Panc1 (cell line): ENCODE measurements around the gene THSD7A. TPM values are rescaled to one million over a fixed set of nuclear protein-coding genes. Genes with fewer than 3 reads are reported as not detected.

Experiments
- ATAC-seq: fragments of 200-7000 bp; cut with Tn5 transposase; 2 replicates; pipeline ENCODE4 v1.9.1; 2020; ENCODE audit warnings: mild to moderate bottlenecking, moderate library complexity
- BruUV-seq: library from RNA; stranded (reverse); fragments of 400-500 nt; replicated peaks from 2 replicates; lab custom pipeline; 2021; lab: Mats Ljungman, UMichigan
- CTCF ChIA-PET: fragments of 300-600 bp; sonication (Branson Sonifier 250); formaldehyde crosslinking; loops from one replicate; lab custom pipeline; 2022; ENCODE audit warnings: antibody characterized with exemption; lab: Charles Lee
- POLR2A ChIA-PET: fragments of 300-600 bp; sonication (Branson Sonifier 250); formaldehyde crosslinking; loops from one replicate; lab custom pipeline; 2022; ENCODE audit warnings: antibody characterized with exemption; lab: Charles Lee
- DNase-seq: peaks from one replicate; pipeline ENCODE4 v3.0.0-alpha.2; 2010; ENCODE audit warnings: low read depth, low spot score
- H3K27ac ChIP-seq: 2 replicates; pipeline ENCODE4 v1.5.1; 2011; ENCODE audit warnings: mild to moderate bottlenecking, low read length, inconsistent platforms
- H3K27me3 ChIP-seq: fragments of 200-500 bp; sonication (Bioruptor generic); 2 replicates; pipeline ENCODE4 v1.6.0; 2014; ENCODE audit warnings: low read length, inconsistent platforms; ENCODE audit not compliant: control insufficient read depth, insufficient read depth
- H3K36me3 ChIP-seq: fragments of 200-500 bp; sonication (Bioruptor generic); 2 replicates; pipeline ENCODE4 v1.5.1; 2014; ENCODE audit warnings: inconsistent platforms, mild to moderate bottlenecking, low read length, moderate library complexity; ENCODE audit not compliant: control insufficient read depth, insufficient read depth
- H3K4me1 ChIP-seq: 2 replicates; pipeline ENCODE4 v1.5.1; 2011; ENCODE audit warnings: inconsistent platforms, mild to moderate bottlenecking, low read length, moderate library complexity; ENCODE audit not compliant: control insufficient read depth, insufficient read depth
- H3K4me3 ChIP-seq, 2 experiments: 2 replicates each; pipeline ENCODE4 v1.5.1; 2011 to 2012; ENCODE audit warnings: low read depth in 2 of 2, low read length in 2 of 2, mild to moderate bottlenecking in 2 of 2, inconsistent platforms in 1 of 2, moderate library complexity in 1 of 2
- H3K9me3 ChIP-seq: fragments of 200-500 bp; sonication (Bioruptor generic); 2 replicates; pipeline ENCODE4 v1.5.1; 2014; ENCODE audit warnings: low read depth, mild to moderate bottlenecking, inconsistent platforms, low read length, moderate library complexity; ENCODE audit not compliant: control insufficient read depth, insufficient read depth
- CTCF ChIP-seq: fragments of 450-650 bp; IDR thresholded peaks from 2 replicates; pipeline ENCODE4 v1.5.1; 2017; ENCODE audit warnings: mild to moderate bottlenecking
- POLR2AphosphoS5 ChIP-seq: IDR thresholded peaks from 2 replicates; pipeline ENCODE4 v1.6.1; 2012; ENCODE audit warnings: mild to moderate bottlenecking, low read depth, low read length, moderate library complexity
- REST ChIP-seq, 2 experiments: IDR thresholded peaks; 2 replicates each; pipeline ENCODE4 v1.6.1; 2011 to 2012; ENCODE audit warnings: low read depth in 2 of 2, control low read depth in 1 of 2, low read length in 1 of 2, mild to moderate bottlenecking in 1 of 2, moderate library complexity in 1 of 2; ENCODE audit not compliant: insufficient read depth in 1 of 2
- SIN3A ChIP-seq: IDR thresholded peaks from 2 replicates; pipeline ENCODE4 v1.6.1; 2012; ENCODE audit warnings: low read depth, mild to moderate bottlenecking, low read length, moderate library complexity, borderline replicate concordance; ENCODE audit not compliant: insufficient read depth
- TCF7L2 ChIP-seq: IDR thresholded peaks from 2 replicates; pipeline ENCODE4 v1.6.1; 2011; ENCODE audit warnings: mild to moderate bottlenecking, low read depth, low read length, inconsistent platforms
- in situ Hi-C: cut with HindIII; loops from 2 replicates; pipeline ENCODE4 v1.10.0; 2016; ENCODE audit warnings: low sequenced_read_pairs, low pct_unique_long_range_greater_than_20kb
- intact Hi-C: fragments of 100-400 bp; cut with micrococcal nuclease; formaldehyde crosslinking; loops from one replicate; pipeline ENCODE4 v1.10.0; 2022; ENCODE audit not compliant: unreplicated experiment
- total RNA-seq: library from RNA; stranded (reverse); gene quantifications from one replicate; pipeline ENCODE4 v1.2.1, GENCODE V29; 2021; ENCODE audit not compliant: unreplicated experiment

THSD7A gene
- total RNA-seq, 1 experiment from 2014 or later, result 38.6 TPM

GRCh38 chr7:11819947-11820346 is 12.1 kb downstream of the THSD7A start:
- no peaks in the 10 kb centered on the region for H3K27me3 ChIP-seq
- ATAC-seq (no peak), DNase-seq (no peak)
- no peak overlapping the region for H3K4me3 ChIP-seq
- H3K27ac ChIP-seq, result peak overlapping the region; percentile 1; the same call in 1 of the 2 replicates
- H3K36me3 ChIP-seq, result no peaks in the 10 kb centered on the region
- ChIA-PET POLR2A (no interaction called here), CTCF (no interaction called here)
- in situ Hi-C loops (no loop called here), intact Hi-C loops (no loop called here)
- TF ChIP-seq REST (IDR thresholded peaks at IDR 0.05; ENCODE audit: insufficient read depth in 1 of 2, low read depth in 2 of 2, low read length in 1 of 2) (no peak), POLR2AphosphoS5 (no peak), SIN3A (no peak), TCF7L2 (no peak), CTCF (no peak)
- no TSS peak for BruUV-seq
- H3K4me1 ChIP-seq, result peaks cover 35% of the 10 kb centered on the region
- no peaks in the 10 kb centered on the region for H3K9me3 ChIP-seq

GRCh38 chr7:11819271-11819670 is 12.7 kb downstream of the THSD7A start:
- no peaks in the 10 kb centered on the region for H3K9me3 ChIP-seq
- POLR2A ChIA-PET, result interaction anchor here (0.7 kb wide), 1 partner anchor 19 kb away, joined by 3 read pairs; no protein-coding TSS in a partner anchor
- no peak for DNase-seq
- no peak for TF ChIP-seq CTCF
- no peak for TF ChIP-seq SIN3A
- no peak for TF ChIP-seq TCF7L2
- no peak for TF ChIP-seq REST (IDR thresholded peaks at IDR 0.05; ENCODE audit: insufficient read depth in 1 of 2, low read depth in 2 of 2, low read length in 1 of 2)
- no peak for TF ChIP-seq POLR2AphosphoS5
- H3K4me3 ChIP-seq, result no peak overlapping the region
- intact Hi-C loops (no loop called here), in situ Hi-C loops (no loop called here)
- H3K36me3 ChIP-seq, result no peaks in the 10 kb centered on the region
- no peak for ATAC-seq
- CTCF ChIA-PET, result no interaction called here
- H3K27me3 ChIP-seq, result no peaks in the 10 kb centered on the region
- BruUV-seq, result no TSS peak
- peaks cover 35% of the 10 kb centered on the region for H3K4me1 ChIP-seq
- peak overlapping the region; percentile 80; the same call in 1 of the 2 replicates for H3K27ac ChIP-seq
